Adrenal gland (tissue), 5 donors: Measurements from ENCODE around the gene HEXIM1.

Experiments
- POLR2A ChIP-seq, 2 donors: fragments of 450-650 bp; IDR thresholded peaks; one replicate each; pipeline ENCODE4 v1.6.1; 2017; ENCODE audit warnings: antibody characterized with exemption in 2 of 2, mild to moderate bottlenecking in 2 of 2, moderate library complexity in 1 of 2
- TF ChIP-seq, protein P1 (sequence below), 6 experiments: fragments of 450-650 bp in 4 of 6; fragments of 200-600 bp in 2 of 6; sonication (generic) in 1 of 6; IDR thresholded peaks; 1 replicate in 5 of 6; 2 replicates in 1 of 6; pipeline versions ENCODE4 v1.5.1 to v1.8.0; 2016 to 2021; ENCODE audit warnings: antibody characterized with exemption in 6 of 6, mild to moderate bottlenecking in 2 of 6, moderate library complexity in 1 of 6
- donor health status: DM: no; HTN: no; CAD: no.

DNA sequence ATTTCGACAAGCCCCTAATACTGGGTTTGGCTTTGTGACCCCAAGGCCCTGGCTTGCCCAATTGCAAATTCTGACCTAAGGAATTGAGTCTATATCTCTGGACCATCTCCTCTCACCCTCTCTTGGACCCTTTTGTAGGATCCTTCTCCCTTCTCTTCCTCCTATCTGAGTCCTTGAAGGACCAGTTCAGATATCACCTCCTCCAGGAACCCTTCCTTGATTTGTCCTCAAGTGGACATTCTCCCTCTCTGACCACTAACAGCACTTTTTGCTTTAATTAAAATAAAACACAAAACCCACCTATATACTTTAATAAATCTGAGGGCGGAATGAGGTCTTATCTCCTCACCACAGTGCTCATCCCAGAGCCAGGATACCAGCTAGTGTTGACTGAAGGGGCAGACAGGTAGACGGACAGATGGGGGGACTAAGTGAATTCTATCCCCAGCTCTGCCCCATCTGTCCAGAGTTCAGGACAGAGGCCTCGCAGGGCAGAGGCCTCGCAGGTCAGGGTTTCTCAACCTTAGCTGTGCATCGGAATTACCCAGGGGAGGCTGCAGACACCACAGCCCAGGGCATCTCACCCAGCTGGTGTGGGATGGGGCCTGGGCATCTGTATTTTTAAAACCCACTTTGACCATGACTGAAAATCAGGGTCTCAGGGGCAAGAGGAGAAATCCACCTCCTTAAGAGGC, 25.1 kb upstream of the HEXIM1 start:
- TF ChIP-seq, protein P1, sequence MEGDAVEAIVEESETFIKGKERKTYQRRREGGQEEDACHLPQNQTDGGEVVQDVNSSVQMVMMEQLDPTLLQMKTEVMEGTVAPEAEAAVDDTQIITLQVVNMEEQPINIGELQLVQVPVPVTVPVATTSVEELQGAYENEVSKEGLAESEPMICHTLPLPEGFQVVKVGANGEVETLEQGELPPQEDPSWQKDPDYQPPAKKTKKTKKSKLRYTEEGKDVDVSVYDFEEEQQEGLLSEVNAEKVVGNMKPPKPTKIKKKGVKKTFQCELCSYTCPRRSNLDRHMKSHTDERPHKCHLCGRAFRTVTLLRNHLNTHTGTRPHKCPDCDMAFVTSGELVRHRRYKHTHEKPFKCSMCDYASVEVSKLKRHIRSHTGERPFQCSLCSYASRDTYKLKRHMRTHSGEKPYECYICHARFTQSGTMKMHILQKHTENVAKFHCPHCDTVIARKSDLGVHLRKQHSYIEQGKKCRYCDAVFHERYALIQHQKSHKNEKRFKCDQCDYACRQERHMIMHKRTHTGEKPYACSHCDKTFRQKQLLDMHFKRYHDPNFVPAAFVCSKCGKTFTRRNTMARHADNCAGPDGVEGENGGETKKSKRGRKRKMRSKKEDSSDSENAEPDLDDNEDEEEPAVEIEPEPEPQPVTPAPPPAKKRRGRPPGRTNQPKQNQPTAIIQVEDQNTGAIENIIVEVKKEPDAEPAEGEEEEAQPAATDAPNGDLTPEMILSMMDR (IDR thresholded peaks at IDR 0.05) = no peak
- TF ChIP-seq POLR2A (IDR thresholded peaks at IDR 0.05) = no peak
